Hematopoietic multipotent progenitor cell treated with erythropoietin and hydrocortisone succinate and interleukin-3 and kit ligand, for 17 days (in vitro differentiated cells): ENCODE data around the gene FAM168A.
A peak's percentile ranks its signal among the peaks of the same experiment; 100 is the strongest.

Source experiments
- DNase-seq: peaks from one replicate; pipeline ENCODE4 v3.0.0-alpha.2; 2015; ENCODE audit warnings: low spot score

Gene FAM168A

GRCh38 chr11:73367482-73368024, 230.4 kb downstream of the FAM168A start:
- no peak for DNase-seq

DNA sequence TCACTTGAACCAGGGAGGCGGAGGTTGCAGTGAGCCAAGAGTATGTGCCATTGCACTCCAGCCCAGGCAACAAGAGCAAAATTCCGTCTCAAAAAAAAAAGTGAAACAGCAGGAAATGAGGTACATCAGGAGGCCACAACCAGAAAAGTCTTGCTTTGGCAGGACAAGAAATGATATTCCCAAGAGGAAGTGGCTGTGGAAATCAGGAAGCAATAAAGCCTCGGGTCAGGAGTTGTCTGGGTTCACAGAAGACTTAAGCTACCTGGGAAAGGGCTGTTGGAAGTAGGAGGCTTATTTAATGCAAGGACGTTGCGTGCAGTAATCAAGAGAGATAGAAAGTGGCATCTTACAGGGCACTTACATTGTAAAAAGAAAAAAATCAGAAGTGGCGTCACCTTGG, 231.0 kb downstream of the FAM168A start:
- DNase-seq = no peak

GRCh38 chr11:73366265-73366610, 231.7 kb downstream of the FAM168A start:
- DNase-seq = no peak

GRCh38 chr11:73365352-73366264, 232.3 kb downstream of the FAM168A start:
- no peak for DNase-seq

DNA sequence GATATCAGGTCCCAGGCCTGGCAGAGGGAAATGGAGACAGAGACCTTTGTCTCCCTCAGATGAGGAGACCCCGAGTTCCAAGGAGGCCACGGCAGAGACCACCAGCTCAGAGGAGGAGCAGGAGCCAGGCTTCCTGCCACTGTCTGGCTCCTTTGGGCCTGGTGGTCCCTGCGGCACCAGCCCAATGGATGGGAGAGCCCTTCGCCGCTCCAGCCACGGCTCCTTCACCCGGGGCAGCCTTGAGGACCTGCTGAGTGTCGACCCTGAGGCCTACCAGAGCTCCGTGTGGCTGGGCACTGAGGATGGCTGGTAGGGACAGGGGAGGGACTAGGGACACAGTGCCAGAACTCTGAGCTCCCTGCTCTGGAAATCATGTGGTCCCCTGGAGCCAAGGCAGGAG, 234.8 kb downstream of the FAM168A start:
- DNase-seq = no peak

GRCh38 chr11:73361953-73362776, 235.7 kb downstream of the FAM168A start:
- DNase-seq = no peak

GRCh38 chr11:73360743-73361369, 237.1 kb downstream of the FAM168A start:
- DNase-seq = no peak

- DNase-seq = no peak
These were observed 237.8 kb downstream of the FAM168A start for GRCh38 chr11:73359930-73360742.

- DNase-seq = no peak
These were observed 238.6 kb downstream of the FAM168A start for GRCh38 chr11:73359341-73359740.

GRCh38 chr11:73358071-73358470, 239.8 kb downstream of the FAM168A start:
- DNase-seq = no peak

- DNase-seq = no peak
These were observed 240.7 kb downstream of the FAM168A start for GRCh38 chr11:73356979-73357860.

DNA sequence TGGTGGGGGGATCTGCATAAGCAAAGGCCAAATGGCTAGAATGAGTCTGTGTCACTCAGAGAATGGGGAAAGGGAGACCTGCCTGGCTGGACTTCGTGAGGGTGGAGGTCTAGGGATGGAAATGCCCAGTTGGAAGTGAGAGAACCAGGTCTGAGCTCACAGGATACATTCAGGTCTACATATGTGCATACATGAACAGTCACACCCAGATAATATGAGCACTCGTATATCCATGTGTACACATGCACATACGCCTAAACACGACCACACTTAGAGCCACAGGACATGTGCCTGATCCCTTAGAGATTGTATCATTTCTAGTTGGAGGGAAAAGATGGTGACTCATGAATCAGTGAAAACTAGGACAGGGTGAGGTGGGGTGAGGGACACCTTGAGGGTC, 242.8 kb downstream of the FAM168A start:
- no peak for DNase-seq

GRCh38 chr11:73353422-73353821, 244.5 kb downstream of the FAM168A start:
- DNase-seq = no peak

DNA sequence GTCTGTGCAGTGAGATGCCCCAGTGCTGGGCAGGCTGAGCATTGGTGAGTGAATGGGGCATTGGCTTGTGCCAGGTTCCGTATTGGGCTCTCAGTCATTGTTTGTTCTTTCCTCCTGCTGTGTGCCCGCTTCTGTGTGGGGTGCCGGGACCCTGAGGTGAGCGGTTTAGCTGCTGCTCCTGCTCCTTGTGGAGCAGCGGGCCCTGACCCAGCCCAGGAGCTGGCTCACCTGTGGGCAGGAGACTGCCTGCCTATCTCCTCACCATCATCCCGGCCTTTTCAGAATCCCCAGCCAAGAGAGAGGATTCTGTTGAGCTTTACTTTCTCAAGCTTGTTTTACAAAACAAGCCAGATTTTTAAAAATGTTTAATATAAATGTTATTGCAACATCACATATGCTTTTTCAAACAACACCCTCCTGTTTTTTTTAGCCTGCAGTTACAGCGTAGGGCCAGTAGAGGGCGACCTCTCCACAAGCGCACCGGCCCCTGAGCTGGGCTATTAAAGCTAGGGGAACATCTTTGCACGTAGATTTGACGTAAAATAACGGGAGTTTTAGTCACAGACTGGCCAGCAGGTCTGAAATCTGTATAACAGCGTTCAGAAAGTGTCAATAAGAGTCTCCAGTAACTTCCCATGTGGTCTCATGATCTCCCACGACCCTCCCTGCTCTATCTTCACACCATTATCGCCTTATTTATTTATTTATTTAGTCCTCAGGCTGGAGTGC, 246.8 kb downstream of the FAM168A start:
- peak; percentile 73 for DNase-seq
